ENCODE data around the gene PATL2.
"Not testable (repeated sequence)": the region's sequence is repeated elsewhere in the genome, so short reads cannot be mapped to it uniquely, and the experiment has no call there.

Gene PATL2

GRCh38 chr15:44711096-44711742 lies at the start of gene PATL2, which contains the start of gene B2M:
PATL2 (minus strand) TSS chr15:44711323; CDS start chr15:44676490, 34,833 bp downstream.
B2M (plus strand) TSS chr15:44711517; CDS start chr15:44711547, 30 bp downstream.
- FAIRE-seq (peak; percentile 63), DNase-seq (ENCODE audit: insufficient read length, low spot score) (peak; percentile 92)

GRCh38 chr15:44753345-44753744 lies 42.2 kb upstream of the PATL2 start:
- FAIRE-seq, result no peak
- DNase-seq (ENCODE audit: insufficient read length, low spot score), result no peak

GRCh38 chr15:44743454-44743853 lies 32.3 kb upstream of the PATL2 start:
- DNase-seq (ENCODE audit: insufficient read length, low spot score); FAIRE-seq: not testable (repeated sequence)

GRCh38 chr15:44739222-44739847 lies 28.2 kb upstream of the PATL2 start:
- FAIRE-seq; DNase-seq (ENCODE audit: insufficient read length, low spot score): not testable (repeated sequence)

- DNase-seq (ENCODE audit: insufficient read length, low spot score) (peak; percentile 48), FAIRE-seq (no peak)
Measured at GRCh38 chr15:44738340-44738984, 27.3 kb upstream of the PATL2 start.

GRCh38 chr15:44736181-44736765 lies 25.1 kb upstream of the PATL2 start, which contains the start of gene TRIM69:
TRIM69 (plus strand) TSS chr15:44736528; CDS start chr15:44736705, 177 bp downstream.
- no peak for FAIRE-seq

GRCh38 chr15:44735482-44736180 lies 24.5 kb upstream of the PATL2 start:
- no peak for FAIRE-seq

More at GRCh38 chr15:44736181-44736765, 25.1 kb upstream of the PATL2 start, which contains the start of gene TRIM69:
- DNase-seq (ENCODE audit: insufficient read length, low spot score), result no peak

GRCh38 chr15:44734839-44735481 lies 23.8 kb upstream of the PATL2 start:
- FAIRE-seq, result no peak
- DNase-seq (ENCODE audit: insufficient read length, low spot score), result no peak

More at GRCh38 chr15:44735482-44736180, 24.5 kb upstream of the PATL2 start:
- no peak for DNase-seq (ENCODE audit: insufficient read length, low spot score)

- DNase-seq (ENCODE audit: insufficient read length, low spot score) (no peak), FAIRE-seq (no peak)
Measured at GRCh38 chr15:44729408-44730127, 18.4 kb upstream of the PATL2 start.

GRCh38 chr15:44728576-44729407 lies 17.7 kb upstream of the PATL2 start:
- DNase-seq (ENCODE audit: insufficient read length, low spot score) (peak; percentile 93), FAIRE-seq (peak; percentile 42)

- not testable (repeated sequence) for DNase-seq (ENCODE audit: insufficient read length, low spot score); FAIRE-seq
Measured at GRCh38 chr15:44728232-44728575, 17.1 kb upstream of the PATL2 start.

- FAIRE-seq, result no peak
- no peak for DNase-seq (ENCODE audit: insufficient read length, low spot score)
Measured at GRCh38 chr15:44727485-44728231, 16.5 kb upstream of the PATL2 start.

GRCh38 chr15:44726568-44727484 lies 15.7 kb upstream of the PATL2 start:
- FAIRE-seq, result no peak
- peak; percentile 81 for DNase-seq (ENCODE audit: insufficient read length, low spot score)

- no peak for DNase-seq (ENCODE audit: insufficient read length, low spot score)
- no peak for FAIRE-seq
Measured at GRCh38 chr15:44726136-44726535, 15.0 kb upstream of the PATL2 start.

GRCh38 chr15:44722011-44722410 lies 10.9 kb upstream of the PATL2 start:
- FAIRE-seq (no peak), DNase-seq (ENCODE audit: insufficient read length, low spot score) (no peak)

- DNase-seq (ENCODE audit: insufficient read length, low spot score) (no peak), FAIRE-seq (no peak)
Measured at GRCh38 chr15:44720460-44721176, 9.5 kb upstream of the PATL2 start.

Data from HTR-8/SVneo (cell line).